Parathyroid adenoma (tissue), 2 donors: Measurements from ENCODE around the gene GAR1.
"Not testable (repeated sequence)": the region's sequence is repeated elsewhere in the genome, so short reads cannot be mapped to it uniquely, and the experiment has no call there.

ENCODE experiments used
- H2AFZ ChIP-seq: fragments of 300-600 bp; sonication (generic); one replicate; pipeline ENCODE4 v1.7.0; 2017; ENCODE audit warnings: antibody characterized with exemption, mild to moderate bottlenecking
- H3K27ac ChIP-seq: fragments of 300-600 bp; sonication (generic); one replicate; pipeline ENCODE4 v1.7.0; 2017
- H3K27me3 ChIP-seq: fragments of 300-600 bp; sonication (generic); one replicate; pipeline ENCODE4 v1.7.0; 2017; ENCODE audit warnings: low read length; ENCODE audit not compliant: control insufficient read depth, insufficient read depth
- H3K36me3 ChIP-seq: fragments of 300-600 bp; sonication (generic); one replicate; pipeline ENCODE4 v1.7.0; 2017; ENCODE audit warnings: low read length; ENCODE audit not compliant: control insufficient read depth, insufficient read depth
- H3K4me1 ChIP-seq: fragments of 300-600 bp; sonication (generic); one replicate; pipeline ENCODE4 v1.7.0; 2017; ENCODE audit warnings: control low read depth
- H3K4me2 ChIP-seq: fragments of 300-600 bp; sonication (generic); one replicate; pipeline ENCODE4 v1.7.0; 2017; ENCODE audit warnings: low read length
- H3K4me3 ChIP-seq: fragments of 300-600 bp; sonication (generic); one replicate; pipeline ENCODE4 v1.7.0; 2017; ENCODE audit warnings: low read depth, low read length
- H3K79me2 ChIP-seq: fragments of 300-600 bp; sonication (generic); one replicate; pipeline ENCODE4 v1.7.0; 2017; ENCODE audit warnings: control low read depth
- H3K9ac ChIP-seq: fragments of 300-600 bp; sonication (generic); one replicate; pipeline ENCODE4 v1.7.0; 2017; ENCODE audit warnings: mild to moderate bottlenecking
- H3K9me3 ChIP-seq: fragments of 300-600 bp; sonication (generic); one replicate; pipeline ENCODE4 v1.7.0; 2017; ENCODE audit warnings: low read length; ENCODE audit not compliant: control insufficient read depth
- TF ChIP-seq, protein P1 (sequence below): fragments of 300-600 bp; sonication (generic); IDR thresholded peaks from one replicate; pipeline ENCODE4 v1.7.0; 2017; ENCODE audit warnings: antibody characterized with exemption, mild to moderate bottlenecking
- donor health status: primary hyperparathyroidism.

The GAR1 gene

DNA sequence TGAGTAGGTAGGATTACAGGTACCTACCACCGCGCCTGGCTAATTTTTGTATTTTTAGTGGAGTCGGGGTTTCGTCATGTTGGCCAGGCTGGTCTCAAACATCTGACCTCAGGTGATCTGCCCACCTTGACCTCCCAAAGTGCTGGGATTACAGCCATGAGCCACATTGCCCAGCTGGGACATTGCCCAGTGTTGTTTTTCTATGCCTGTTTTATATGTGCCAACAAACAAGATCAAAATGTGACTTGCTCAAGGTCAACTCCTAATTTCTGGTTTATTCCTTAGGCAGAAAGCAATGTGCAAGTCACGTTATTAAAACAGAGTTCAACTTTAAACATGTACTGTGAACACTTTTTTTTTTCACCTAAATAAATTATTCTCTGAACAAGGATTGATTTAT, 35.0 kb downstream of the GAR1 start:
- Histone ChIP-seq H3K27ac (no peak overlapping the region), H3K79me2 (no peaks in the 10 kb centered on the region), H3K4me1 (no peaks in the 10 kb centered on the region), H2AFZ (no peak overlapping the region), H3K9ac (no peak overlapping the region), H3K9me3 (no peaks in the 10 kb centered on the region), H3K4me2 (no peak overlapping the region), H3K36me3 (no peaks in the 10 kb centered on the region), H3K27me3 (no peaks in the 10 kb centered on the region), H3K4me3 (no peak overlapping the region)
- TF ChIP-seq, protein P1, sequence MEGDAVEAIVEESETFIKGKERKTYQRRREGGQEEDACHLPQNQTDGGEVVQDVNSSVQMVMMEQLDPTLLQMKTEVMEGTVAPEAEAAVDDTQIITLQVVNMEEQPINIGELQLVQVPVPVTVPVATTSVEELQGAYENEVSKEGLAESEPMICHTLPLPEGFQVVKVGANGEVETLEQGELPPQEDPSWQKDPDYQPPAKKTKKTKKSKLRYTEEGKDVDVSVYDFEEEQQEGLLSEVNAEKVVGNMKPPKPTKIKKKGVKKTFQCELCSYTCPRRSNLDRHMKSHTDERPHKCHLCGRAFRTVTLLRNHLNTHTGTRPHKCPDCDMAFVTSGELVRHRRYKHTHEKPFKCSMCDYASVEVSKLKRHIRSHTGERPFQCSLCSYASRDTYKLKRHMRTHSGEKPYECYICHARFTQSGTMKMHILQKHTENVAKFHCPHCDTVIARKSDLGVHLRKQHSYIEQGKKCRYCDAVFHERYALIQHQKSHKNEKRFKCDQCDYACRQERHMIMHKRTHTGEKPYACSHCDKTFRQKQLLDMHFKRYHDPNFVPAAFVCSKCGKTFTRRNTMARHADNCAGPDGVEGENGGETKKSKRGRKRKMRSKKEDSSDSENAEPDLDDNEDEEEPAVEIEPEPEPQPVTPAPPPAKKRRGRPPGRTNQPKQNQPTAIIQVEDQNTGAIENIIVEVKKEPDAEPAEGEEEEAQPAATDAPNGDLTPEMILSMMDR: no peak

DNA sequence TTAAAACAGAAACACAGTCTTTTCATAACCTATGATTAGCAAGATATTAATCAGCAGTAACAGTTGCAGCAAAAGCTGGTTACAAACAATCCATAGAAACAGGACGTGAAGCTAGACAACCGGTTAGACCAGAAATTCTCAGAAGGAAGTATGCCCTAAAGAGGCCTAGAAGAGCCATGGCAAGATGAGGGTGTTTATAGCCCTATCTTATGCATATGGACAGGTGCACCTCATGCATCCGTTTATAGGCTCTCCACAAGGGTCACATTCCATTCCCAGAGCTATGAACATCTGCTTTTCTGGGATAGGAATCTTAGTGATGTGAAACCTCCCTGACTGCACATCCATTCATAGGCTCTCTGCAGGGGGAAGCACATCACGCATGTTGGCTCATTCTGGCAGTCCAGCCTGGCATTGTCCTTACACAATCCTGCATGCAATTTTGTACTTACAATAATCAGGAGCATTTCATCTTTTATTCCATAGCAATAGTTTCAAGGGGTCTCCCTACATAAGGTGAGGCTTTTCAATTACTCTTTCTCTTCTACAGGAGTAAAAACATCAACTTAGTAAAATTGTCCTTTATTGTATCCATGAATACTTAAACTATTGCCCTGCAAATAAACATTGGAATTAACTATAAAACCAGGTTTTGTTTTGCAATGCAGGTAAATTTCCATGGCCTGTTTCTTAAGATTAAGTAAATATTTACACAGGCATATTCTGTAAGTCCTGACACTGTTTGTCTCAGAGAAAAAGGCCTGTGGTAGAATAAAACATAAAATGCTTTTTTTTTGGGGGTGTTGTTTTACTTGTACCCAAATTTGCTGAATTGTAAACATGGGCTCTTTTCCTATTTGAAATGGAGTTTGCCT, 44.1 kb downstream of the GAR1 start:
- not testable (repeated sequence) for H3K4me3 ChIP-seq, H3K27ac ChIP-seq, H2AFZ ChIP-seq, H3K4me1 ChIP-seq, H3K4me2 ChIP-seq, H3K27me3 ChIP-seq, H3K36me3 ChIP-seq, H3K79me2 ChIP-seq, H3K9ac ChIP-seq, H3K9me3 ChIP-seq

DNA sequence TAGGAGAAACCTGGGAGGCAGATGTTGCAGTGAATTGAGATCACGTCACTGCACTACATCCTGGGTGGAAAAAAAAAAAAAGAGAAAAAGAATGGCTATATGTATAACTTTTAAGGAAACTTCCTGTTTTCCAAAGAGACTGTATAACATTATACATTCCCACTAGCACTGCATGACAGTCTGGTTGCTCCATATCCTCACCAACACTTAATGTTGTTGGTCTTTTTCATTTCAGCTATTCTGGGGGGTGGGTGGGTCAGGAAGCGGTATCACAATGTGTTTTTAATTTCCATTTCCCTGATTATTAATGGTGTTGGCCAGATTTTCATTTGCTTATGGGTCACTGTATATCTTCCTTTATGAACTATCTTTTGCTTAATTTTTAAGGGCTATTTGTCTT, 45.7 kb downstream of the GAR1 start:
- H3K36me3 ChIP-seq: no peaks in the 10 kb centered on the region
- no peak overlapping the region for H3K9ac ChIP-seq
- no peaks in the 10 kb centered on the region for H3K79me2 ChIP-seq
- TF ChIP-seq, protein P1: no peak
- H3K27me3 ChIP-seq: no peaks in the 10 kb centered on the region
- H3K4me2 ChIP-seq: no peak overlapping the region
- H3K27ac ChIP-seq: no peak overlapping the region
- H3K4me3 ChIP-seq: no peak overlapping the region
- H3K9me3 ChIP-seq: no peaks in the 10 kb centered on the region
- no peaks in the 10 kb centered on the region for H3K4me1 ChIP-seq
- no peak overlapping the region for H2AFZ ChIP-seq

DNA sequence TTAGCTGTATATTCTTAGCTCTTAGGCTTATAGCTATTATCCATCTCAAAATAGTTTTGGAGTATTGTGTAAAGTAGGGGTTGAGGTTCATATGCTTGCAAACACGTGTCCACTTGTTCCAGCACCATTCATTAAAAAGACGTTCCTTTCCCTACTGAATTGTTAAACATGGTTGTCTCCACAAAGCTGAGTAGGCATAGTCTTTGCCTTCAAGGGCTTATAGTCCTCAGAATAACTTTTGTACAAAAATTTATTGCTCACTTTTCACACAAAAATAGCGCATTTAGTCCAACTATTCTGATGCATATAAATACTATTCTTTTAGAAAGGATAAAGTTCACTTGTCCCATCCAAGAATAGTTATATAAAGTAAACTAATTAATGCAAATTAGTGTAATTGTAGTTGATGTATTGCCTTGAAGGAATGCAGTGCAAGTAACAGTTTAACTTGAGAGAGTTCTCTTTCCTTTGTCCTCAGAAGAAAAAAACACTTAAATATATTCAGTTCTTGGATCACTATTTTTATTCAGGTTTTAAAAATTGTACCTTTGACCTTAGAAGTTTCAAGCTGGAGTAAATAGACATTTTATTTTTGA, 46.5 kb downstream of the GAR1 start:
- TF ChIP-seq, protein P1: no peak
- Histone ChIP-seq H3K4me2 (no peak overlapping the region), H3K4me1 (no peaks in the 10 kb centered on the region), H3K4me3 (no peak overlapping the region), H2AFZ (no peak overlapping the region), H3K27me3 (no peaks in the 10 kb centered on the region), H3K36me3 (no peaks in the 10 kb centered on the region), H3K79me2 (no peaks in the 10 kb centered on the region), H3K9me3 (no peaks in the 10 kb centered on the region), H3K27ac (no peak overlapping the region), H3K9ac (no peak overlapping the region)

DNA sequence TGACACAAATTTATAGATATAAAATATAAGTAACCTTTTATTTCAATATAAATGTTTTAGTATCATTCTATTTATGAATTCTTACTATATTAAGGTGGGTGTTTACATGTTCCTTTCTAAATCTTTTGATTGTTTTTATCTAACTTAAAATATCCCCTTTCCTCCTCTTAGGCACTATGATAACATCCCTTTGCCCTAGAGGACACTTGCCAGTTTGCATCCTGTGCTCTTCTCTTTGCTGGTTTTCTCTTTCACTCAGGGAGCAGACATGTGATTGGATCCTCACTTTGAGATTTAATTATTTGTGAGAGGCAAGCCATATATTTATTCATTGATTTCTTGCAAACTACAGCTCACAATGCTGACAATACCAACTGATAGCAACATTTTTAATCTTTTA, 48.6 kb downstream of the GAR1 start:
- Histone ChIP-seq H3K9me3 (no peaks in the 10 kb centered on the region), H3K4me2 (no peak overlapping the region)
- TF ChIP-seq, protein P1: no peak

More for the DNA sequence above, 48.6 kb downstream of the GAR1 start:
- no peaks in the 10 kb centered on the region for H3K79me2 ChIP-seq
- H3K9ac ChIP-seq: no peak overlapping the region
- no peak overlapping the region for H3K4me3 ChIP-seq
- H2AFZ ChIP-seq: no peak overlapping the region
- no peak overlapping the region for H3K27ac ChIP-seq
- no peaks in the 10 kb centered on the region for H3K36me3 ChIP-seq
- H3K27me3 ChIP-seq: no peaks in the 10 kb centered on the region
- H3K4me1 ChIP-seq: no peaks in the 10 kb centered on the region
